DOHH2 (cell line): ENCODE measurements around the gene SETD1A.

Experiments used
- EZH2phosphoT487 ChIP-seq: fragments of 200-600 bp; sonication (generic); IDR thresholded peaks from 2 replicates; pipeline ENCODE4 v1.6.1; 2017; ENCODE audit warnings: borderline replicate concordance, mild to moderate bottlenecking, antibody characterized with exemption, low read length, moderate library complexity, mixed read lengths
- TF ChIP-seq, protein P1 (sequence below): fragments of 200-600 bp; sonication (generic); IDR thresholded peaks from one replicate; pipeline ENCODE4 v1.5.1; 2014; ENCODE audit warnings: antibody characterized with exemption, mild to moderate bottlenecking, low read depth, low read length; ENCODE audit not compliant: poor library complexity, severe bottlenecking

DNA sequence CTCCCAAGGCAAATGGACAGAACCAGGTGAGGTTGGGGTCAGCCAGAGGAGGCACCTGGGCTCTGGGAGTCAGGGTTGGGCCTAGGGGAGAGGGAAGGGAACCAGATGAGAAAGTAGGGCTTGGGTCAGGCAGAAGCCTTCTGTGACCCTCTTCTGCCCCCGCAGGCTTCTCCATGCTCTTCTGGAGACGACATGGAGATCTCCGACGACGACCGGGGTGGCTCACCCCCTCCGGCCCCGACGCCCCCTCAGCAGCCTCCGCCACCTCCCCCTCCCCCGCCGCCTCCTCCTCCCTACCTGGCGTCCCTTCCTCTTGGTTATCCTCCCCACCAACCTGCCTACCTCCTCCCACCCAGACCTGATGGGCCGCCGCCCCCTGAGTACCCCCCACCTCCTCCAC is 7.9 kb downstream of the SETD1A start:
- TF ChIP-seq, protein P1, sequence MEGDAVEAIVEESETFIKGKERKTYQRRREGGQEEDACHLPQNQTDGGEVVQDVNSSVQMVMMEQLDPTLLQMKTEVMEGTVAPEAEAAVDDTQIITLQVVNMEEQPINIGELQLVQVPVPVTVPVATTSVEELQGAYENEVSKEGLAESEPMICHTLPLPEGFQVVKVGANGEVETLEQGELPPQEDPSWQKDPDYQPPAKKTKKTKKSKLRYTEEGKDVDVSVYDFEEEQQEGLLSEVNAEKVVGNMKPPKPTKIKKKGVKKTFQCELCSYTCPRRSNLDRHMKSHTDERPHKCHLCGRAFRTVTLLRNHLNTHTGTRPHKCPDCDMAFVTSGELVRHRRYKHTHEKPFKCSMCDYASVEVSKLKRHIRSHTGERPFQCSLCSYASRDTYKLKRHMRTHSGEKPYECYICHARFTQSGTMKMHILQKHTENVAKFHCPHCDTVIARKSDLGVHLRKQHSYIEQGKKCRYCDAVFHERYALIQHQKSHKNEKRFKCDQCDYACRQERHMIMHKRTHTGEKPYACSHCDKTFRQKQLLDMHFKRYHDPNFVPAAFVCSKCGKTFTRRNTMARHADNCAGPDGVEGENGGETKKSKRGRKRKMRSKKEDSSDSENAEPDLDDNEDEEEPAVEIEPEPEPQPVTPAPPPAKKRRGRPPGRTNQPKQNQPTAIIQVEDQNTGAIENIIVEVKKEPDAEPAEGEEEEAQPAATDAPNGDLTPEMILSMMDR, result no peak
- no peak for TF ChIP-seq EZH2phosphoT487
